ENCODE data around the gene CROCC2. TPM values are rescaled to one million over a fixed set of nuclear protein-coding genes. Genes with fewer than 3 reads are reported as not detected.

The CROCC2 gene
- polyA plus RNA-seq, 1 donor (not counting 4 experiments of a cell fraction or from before 2014, with no cell fraction given) = not detected

DNA sequence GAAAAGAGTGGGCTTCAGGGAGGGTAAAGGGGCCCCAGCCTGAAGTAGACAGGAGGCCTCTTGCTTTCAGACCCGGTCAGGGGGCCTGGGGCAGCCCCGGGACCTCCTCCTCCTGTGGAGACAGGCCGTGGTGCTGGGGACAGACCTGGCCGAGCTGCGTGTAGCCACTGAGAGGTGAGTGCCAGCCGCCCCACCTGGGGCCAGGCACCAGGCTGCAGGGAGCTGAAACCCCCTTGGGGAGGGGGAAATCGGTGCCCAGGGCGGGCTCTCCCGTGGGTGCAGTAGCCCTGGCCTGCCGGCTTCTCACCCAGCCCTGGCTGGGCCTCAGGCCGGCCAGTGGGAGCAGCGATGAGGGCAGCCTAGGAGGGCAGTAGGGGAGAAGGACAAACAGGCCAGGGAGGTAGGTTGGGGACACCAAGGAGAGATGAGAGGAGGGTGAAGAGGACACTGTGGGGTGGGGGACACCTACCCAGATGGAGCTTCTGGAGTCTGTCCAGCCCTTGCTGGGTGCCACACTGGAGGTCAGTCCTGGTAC lies 24.0 kb downstream of the CROCC2 start:
- dilution Hi-C loops (cut with MboI; ENCODE audit: extremely low pct_ligation_motif_present, low sequenced_read_pairs) = no loop called here

GRCh38 chr2:240930631-240931318 lies 24.6 kb downstream of the CROCC2 start:
- Histone ChIP-seq H3K79me2 (ENCODE audit: control insufficient read depth, insufficient read depth, low read length) (no peaks in the 10 kb centered on the region), H3K27ac (ENCODE audit: control insufficient read depth, insufficient read depth, low read length) (no peak overlapping the region), H3K9me1 (ENCODE audit: control insufficient read depth, extremely low read depth, insufficient read depth, low read length) (no peaks in the 10 kb centered on the region), H3K9ac (ENCODE audit: control insufficient read depth, extremely low read depth, insufficient read depth, low read length) (no peak overlapping the region), H3K4me3 (ENCODE audit: control insufficient read depth in 2 of 3, extremely low read depth in 1 of 3, insufficient read depth in 2 of 3, low read depth in 1 of 3, low read length in 3 of 3) (no peak overlapping the region), H3K36me3 (ENCODE audit: control insufficient read depth in 2 of 2, extremely low read depth in 1 of 2, insufficient read depth in 2 of 2, low read length in 2 of 2) (no peaks in the 10 kb centered on the region), H3K9me3 (ENCODE audit: control insufficient read depth, low read depth, low read length) (no peaks in the 10 kb centered on the region), H3K4me1 (ENCODE audit: control insufficient read depth, extremely low read depth, insufficient read depth, low read length) (no peaks in the 10 kb centered on the region), H2AFZ (ENCODE audit: control insufficient read depth, low read length) (no peak overlapping the region), H3K27me3 (ENCODE audit: control insufficient read depth, extremely low read depth, insufficient read depth, low read length) (peaks cover 14% of the 10 kb centered on the region), H4K20me1 (ENCODE audit: control insufficient read depth, extremely low read depth, insufficient read depth, low read length) (no peaks in the 10 kb centered on the region), H3K4me2 (ENCODE audit: control insufficient read depth, extremely low read depth, insufficient read depth, low read depth, low read length) (no peak overlapping the region)
- TF ChIP-seq EZH2 (IDR thresholded peaks at IDR 0.05; ENCODE audit: low read length) = no peak
- TF ChIP-seq, protein P1, sequence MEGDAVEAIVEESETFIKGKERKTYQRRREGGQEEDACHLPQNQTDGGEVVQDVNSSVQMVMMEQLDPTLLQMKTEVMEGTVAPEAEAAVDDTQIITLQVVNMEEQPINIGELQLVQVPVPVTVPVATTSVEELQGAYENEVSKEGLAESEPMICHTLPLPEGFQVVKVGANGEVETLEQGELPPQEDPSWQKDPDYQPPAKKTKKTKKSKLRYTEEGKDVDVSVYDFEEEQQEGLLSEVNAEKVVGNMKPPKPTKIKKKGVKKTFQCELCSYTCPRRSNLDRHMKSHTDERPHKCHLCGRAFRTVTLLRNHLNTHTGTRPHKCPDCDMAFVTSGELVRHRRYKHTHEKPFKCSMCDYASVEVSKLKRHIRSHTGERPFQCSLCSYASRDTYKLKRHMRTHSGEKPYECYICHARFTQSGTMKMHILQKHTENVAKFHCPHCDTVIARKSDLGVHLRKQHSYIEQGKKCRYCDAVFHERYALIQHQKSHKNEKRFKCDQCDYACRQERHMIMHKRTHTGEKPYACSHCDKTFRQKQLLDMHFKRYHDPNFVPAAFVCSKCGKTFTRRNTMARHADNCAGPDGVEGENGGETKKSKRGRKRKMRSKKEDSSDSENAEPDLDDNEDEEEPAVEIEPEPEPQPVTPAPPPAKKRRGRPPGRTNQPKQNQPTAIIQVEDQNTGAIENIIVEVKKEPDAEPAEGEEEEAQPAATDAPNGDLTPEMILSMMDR (optimal IDR thresholded peaks at IDR 0.05 in 1 of 3, IDR thresholded peaks at IDR 0.05 in 1 of 3, conservative IDR thresholded peaks at IDR 0.05 in 1 of 3; ENCODE audit: extremely low read depth in 1 of 3, insufficient read depth in 2 of 3, low read length in 3 of 3) = no peak
- dilution Hi-C loops (cut with MboI; ENCODE audit: extremely low pct_ligation_motif_present, low sequenced_read_pairs) = no loop called here
- DNase-seq (ENCODE audit: low read depth, low spot score) (no peak), FAIRE-seq (no peak)

More for the DNA sequence above, 24.0 kb downstream of the CROCC2 start:
- Histone ChIP-seq H3K27me3 (ENCODE audit: control insufficient read depth, extremely low read depth, insufficient read depth, low read length) (peaks cover 14% of the 10 kb centered on the region), H2AFZ (ENCODE audit: control insufficient read depth, low read length) (no peak overlapping the region), H4K20me1 (ENCODE audit: control insufficient read depth, extremely low read depth, insufficient read depth, low read length) (no peaks in the 10 kb centered on the region), H3K27ac (ENCODE audit: control insufficient read depth, insufficient read depth, low read length) (no peak overlapping the region), H3K9ac (ENCODE audit: control insufficient read depth, extremely low read depth, insufficient read depth, low read length) (no peak overlapping the region), H3K4me1 (ENCODE audit: control insufficient read depth, extremely low read depth, insufficient read depth, low read length) (no peaks in the 10 kb centered on the region), H3K9me1 (ENCODE audit: control insufficient read depth, extremely low read depth, insufficient read depth, low read length) (no peaks in the 10 kb centered on the region), H3K4me3 (ENCODE audit: control insufficient read depth in 2 of 3, extremely low read depth in 1 of 3, insufficient read depth in 2 of 3, low read depth in 1 of 3, low read length in 3 of 3) (no peak overlapping the region), H3K9me3 (ENCODE audit: control insufficient read depth, low read depth, low read length) (no peaks in the 10 kb centered on the region), H3K36me3 (ENCODE audit: control insufficient read depth in 2 of 2, extremely low read depth in 1 of 2, insufficient read depth in 2 of 2, low read length in 2 of 2) (no peaks in the 10 kb centered on the region), H3K4me2 (ENCODE audit: control insufficient read depth, extremely low read depth, insufficient read depth, low read depth, low read length) (no peak overlapping the region), H3K79me2 (ENCODE audit: control insufficient read depth, insufficient read depth, low read length) (no peaks in the 10 kb centered on the region)
- FAIRE-seq (no peak), DNase-seq (ENCODE audit: low read depth, low spot score) (no peak)
- no peak for TF ChIP-seq EZH2 (IDR thresholded peaks at IDR 0.05; ENCODE audit: low read length)
- TF ChIP-seq, protein P1 (optimal IDR thresholded peaks at IDR 0.05 in 1 of 3, IDR thresholded peaks at IDR 0.05 in 1 of 3, conservative IDR thresholded peaks at IDR 0.05 in 1 of 3; ENCODE audit: extremely low read depth in 1 of 3, insufficient read depth in 2 of 3, low read length in 3 of 3) = no peak

Measured in keratinocyte (primary cell).